Neutrophil (primary cell): ENCODE data around the gene RHO.
"Not testable (repeated sequence)": the region's sequence is repeated elsewhere in the genome, so short reads cannot be mapped to it uniquely, and the experiment has no call there.

Experiments used
- H3K27ac ChIP-seq: fragments of 200-600 bp; sonication (generic); 2 replicates; pipeline ENCODE4 v1.5.1; 2016; ENCODE audit warnings: mild to moderate bottlenecking, moderate library complexity
- H3K27me3 ChIP-seq: fragments of 200-600 bp; sonication (generic); 2 replicates; pipeline ENCODE4 v1.6.0; 2016; ENCODE audit warnings: mild to moderate bottlenecking
- H3K36me3 ChIP-seq: fragments of 200-600 bp; sonication (generic); 2 replicates; pipeline ENCODE4 v1.5.1; 2017
- H3K4me1 ChIP-seq, 2 experiments: fragments of 200-600 bp in 1 of 2; sonication (generic) in 1 of 2; 1 replicate in 1 of 2; 2 replicates in 1 of 2; pipeline versions ENCODE4 v1.5.1 to v1.6.1; 2013 to 2016; ENCODE audit warnings: low read depth in 1 of 2, low read length in 1 of 2, mild to moderate bottlenecking in 1 of 2, moderate library complexity in 1 of 2; ENCODE audit not compliant: control insufficient read depth in 1 of 2, insufficient read depth in 1 of 2
- H3K4me3 ChIP-seq, 2 experiments: fragments of 200-600 bp in 1 of 2; sonication (generic) in 1 of 2; 1 replicate in 1 of 2; 2 replicates in 1 of 2; pipeline ENCODE4 v1.5.1; 2013 to 2016; ENCODE audit warnings: low read depth in 1 of 2, low read length in 1 of 2, mild to moderate bottlenecking in 1 of 2, moderate library complexity in 1 of 2
- H3K9me3 ChIP-seq: fragments of 200-600 bp; sonication (generic); 2 replicates; pipeline ENCODE4 v1.5.1; 2016
- TF ChIP-seq, protein P1 (sequence below): fragments of 200-600 bp; sonication (generic); IDR thresholded peaks from 2 replicates; pipeline ENCODE4 v1.5.1; 2016; ENCODE audit warnings: antibody characterized with exemption

Gene RHO

DNA sequence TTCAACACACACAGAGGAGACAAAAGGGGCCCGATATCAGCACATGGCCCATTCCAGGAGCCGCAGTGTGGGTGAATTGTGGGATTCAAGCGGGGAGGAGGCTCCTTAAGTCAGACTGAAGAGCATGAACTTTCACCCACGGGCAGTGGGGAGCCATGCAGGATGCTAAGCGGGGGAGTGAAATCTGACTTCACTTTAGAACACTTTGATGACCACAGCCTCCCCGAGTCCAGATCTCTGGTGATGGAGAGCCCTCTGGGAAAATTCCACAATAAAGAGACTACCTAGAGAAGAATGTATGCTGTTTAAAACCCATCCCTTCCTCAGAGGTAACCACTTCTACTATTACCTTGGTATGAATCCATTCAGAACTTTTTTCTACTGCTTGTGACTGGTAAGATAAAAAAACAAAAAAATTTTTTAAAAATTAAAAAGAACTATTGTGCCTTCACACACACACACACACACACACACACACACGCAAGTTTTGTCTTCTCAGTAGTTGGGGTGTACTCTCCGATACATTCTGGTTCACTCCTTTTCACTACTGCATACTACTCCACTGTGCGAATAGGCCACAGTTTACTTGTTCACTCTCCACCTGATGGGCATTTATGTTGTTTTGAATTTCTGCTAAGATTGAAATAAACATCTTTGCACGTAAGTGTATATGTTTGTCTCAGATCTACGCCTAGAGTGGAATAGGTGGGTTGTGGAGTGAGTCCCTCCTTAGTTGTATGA lies 12.5 kb downstream of the RHO start:
- H3K36me3 ChIP-seq = no peaks in the 10 kb centered on the region
- H3K27ac ChIP-seq = no peak overlapping the region
- H3K27me3 ChIP-seq = no peaks in the 10 kb centered on the region
- no peaks in the 10 kb centered on the region for H3K9me3 ChIP-seq
- H3K4me1 ChIP-seq = no peaks in the 10 kb centered on the region
- TF ChIP-seq, protein P1, sequence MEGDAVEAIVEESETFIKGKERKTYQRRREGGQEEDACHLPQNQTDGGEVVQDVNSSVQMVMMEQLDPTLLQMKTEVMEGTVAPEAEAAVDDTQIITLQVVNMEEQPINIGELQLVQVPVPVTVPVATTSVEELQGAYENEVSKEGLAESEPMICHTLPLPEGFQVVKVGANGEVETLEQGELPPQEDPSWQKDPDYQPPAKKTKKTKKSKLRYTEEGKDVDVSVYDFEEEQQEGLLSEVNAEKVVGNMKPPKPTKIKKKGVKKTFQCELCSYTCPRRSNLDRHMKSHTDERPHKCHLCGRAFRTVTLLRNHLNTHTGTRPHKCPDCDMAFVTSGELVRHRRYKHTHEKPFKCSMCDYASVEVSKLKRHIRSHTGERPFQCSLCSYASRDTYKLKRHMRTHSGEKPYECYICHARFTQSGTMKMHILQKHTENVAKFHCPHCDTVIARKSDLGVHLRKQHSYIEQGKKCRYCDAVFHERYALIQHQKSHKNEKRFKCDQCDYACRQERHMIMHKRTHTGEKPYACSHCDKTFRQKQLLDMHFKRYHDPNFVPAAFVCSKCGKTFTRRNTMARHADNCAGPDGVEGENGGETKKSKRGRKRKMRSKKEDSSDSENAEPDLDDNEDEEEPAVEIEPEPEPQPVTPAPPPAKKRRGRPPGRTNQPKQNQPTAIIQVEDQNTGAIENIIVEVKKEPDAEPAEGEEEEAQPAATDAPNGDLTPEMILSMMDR = no peak
- no peak overlapping the region for H3K4me3 ChIP-seq

DNA sequence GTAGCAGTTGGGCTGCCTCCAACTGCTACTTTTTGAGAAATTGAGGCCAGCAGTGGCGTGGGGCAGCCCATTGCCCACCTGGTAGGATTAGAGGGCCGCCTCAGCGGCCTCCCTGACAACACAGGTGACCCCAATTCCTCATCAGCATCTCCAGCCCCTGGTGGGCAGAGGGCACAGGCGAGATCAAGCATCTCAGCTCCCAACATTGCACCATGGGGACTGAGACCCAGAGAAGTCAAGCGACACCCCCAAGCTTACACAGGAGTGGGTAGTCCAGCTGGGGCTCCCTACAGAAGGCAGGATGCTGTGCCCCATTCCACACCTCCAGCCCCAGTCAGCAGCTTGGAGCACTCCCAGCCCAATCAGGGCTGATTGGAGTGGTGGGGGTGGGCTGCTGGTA lies 14.3 kb downstream of the RHO start:
- H3K27me3 ChIP-seq = no peaks in the 10 kb centered on the region
- H3K36me3 ChIP-seq = no peaks in the 10 kb centered on the region
- TF ChIP-seq, protein P1 = no peak
- no peak overlapping the region for H3K4me3 ChIP-seq
- no peaks in the 10 kb centered on the region for H3K4me1 ChIP-seq
- no peak overlapping the region for H3K27ac ChIP-seq
- no peaks in the 10 kb centered on the region for H3K9me3 ChIP-seq

DNA sequence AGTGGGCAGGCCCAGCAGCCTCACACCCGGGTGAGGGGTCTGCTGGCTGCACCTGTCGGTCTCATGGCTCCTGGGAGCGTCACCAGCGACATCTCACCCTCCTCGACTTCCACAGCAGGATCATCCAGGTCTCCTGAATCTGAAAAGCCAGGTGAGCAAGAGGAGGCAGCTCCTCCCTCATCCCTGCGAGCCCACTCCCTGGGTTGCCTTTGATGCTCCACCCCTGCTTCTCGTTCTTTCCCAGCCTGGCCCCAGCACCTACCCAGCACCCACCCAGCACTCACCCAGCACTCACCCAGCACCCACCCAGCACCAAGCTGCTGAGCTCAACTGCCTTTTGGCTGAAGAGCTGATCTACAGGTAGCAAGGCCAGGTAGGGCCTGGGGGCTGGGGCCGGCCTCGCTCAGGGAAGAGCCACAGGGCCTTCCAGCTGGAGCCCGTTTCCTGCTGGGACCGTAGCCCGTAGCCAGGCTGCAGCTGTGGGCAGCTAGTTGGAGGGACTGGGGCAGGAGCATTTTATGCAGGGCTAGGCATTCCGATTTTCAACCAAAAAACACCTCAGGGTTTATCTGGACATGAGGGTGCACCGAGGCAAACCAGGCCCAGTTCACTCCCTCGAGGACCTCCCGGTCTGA lies 14.8 kb downstream of the RHO start, which contains the start of gene H1-8:
Gene H1-8, plus strand, starts transcription at position 20 of the 635 bp plus-strand sequence. Its CDS starts 44 bp downstream, at position 64.
- H3K9me3 ChIP-seq = no peaks in the 10 kb centered on the region
- H3K4me1 ChIP-seq = no peaks in the 10 kb centered on the region

DNA sequence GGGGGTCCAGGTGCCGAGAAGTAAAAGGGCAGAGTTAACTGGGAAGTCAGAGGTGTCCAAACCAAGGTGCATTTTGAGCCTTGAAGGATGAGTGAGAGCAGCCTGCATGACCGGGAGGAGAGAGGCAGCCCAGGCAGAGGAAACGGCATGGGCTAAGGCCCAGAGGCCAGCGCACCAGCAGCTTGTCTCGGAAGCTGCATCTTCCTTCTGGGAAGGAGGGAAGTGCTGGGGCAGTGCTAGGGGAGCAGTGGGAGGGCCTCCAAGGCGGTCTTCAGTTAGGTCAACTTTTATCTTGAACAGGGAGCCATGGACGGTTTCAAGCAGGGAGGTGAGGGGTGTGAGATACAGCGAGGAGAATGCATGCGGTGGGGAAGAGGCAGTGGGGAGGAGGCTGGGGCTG lies 15.6 kb downstream of the RHO start:
- TF ChIP-seq, protein P1 = no peak
- H3K27me3 ChIP-seq = no peaks in the 10 kb centered on the region
- no peaks in the 10 kb centered on the region for H3K36me3 ChIP-seq
- no peaks in the 10 kb centered on the region for H3K9me3 ChIP-seq
- no peaks in the 10 kb centered on the region for H3K4me1 ChIP-seq
- no peak overlapping the region for H3K27ac ChIP-seq
- no peak overlapping the region for H3K4me3 ChIP-seq

More for the DNA sequence above, 14.8 kb downstream of the RHO start, which contains the start of gene H1-8:
- H3K27me3 ChIP-seq = no peaks in the 10 kb centered on the region
- H3K36me3 ChIP-seq = no peaks in the 10 kb centered on the region
- no peak within 1 kb of the TSS for H3K4me3 ChIP-seq
- TF ChIP-seq, protein P1 = no peak
- no peak within 1 kb of the TSS for H3K27ac ChIP-seq

DNA sequence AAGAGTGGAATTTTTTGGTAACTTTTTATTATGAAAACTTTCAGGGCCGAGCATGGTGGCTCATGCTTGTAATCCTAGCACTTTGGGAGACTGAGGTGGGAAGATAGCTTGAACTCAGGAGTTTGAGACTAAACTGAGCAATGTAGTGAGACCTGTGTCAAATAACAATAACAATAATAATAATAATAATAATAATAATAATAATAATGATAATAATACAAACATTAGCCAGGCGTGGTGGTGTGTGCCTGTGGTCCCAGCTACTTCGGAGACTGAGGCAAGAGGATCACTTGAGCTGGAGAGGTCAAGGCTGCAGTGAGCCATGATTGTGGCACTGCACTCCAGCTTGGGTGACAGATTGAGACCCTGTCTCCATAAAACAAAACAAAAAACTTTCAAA lies 17.5 kb downstream of the RHO start:
- H3K4me3 ChIP-seq, H3K36me3 ChIP-seq, H3K4me1 ChIP-seq, H3K27me3 ChIP-seq, H3K9me3 ChIP-seq, H3K27ac ChIP-seq: not testable (repeated sequence)

DNA sequence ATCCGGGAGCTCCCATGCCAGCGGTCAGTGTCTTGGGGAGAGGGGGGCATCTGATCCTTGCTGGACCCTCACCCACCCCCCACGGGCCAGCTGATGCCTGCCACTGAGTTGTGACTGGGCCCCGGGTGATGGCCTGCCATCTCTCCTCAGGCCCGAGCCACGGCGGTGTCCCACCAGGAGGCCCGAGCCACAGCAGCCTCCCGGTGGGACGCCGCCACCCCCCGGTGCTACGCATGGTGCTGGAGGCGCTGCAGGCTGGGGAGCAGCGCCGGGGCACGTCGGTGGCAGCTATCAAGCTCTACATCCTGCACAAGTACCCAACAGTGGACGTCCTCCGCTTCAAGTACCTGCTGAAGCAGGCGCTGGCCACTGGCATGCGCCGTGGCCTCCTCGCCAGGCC lies 18.8 kb downstream of the RHO start:
- H3K36me3 ChIP-seq = no peaks in the 10 kb centered on the region
- no peak overlapping the region for H3K4me3 ChIP-seq
- TF ChIP-seq, protein P1 = no peak
- no peaks in the 10 kb centered on the region for H3K27me3 ChIP-seq
- no peak overlapping the region for H3K27ac ChIP-seq
- H3K4me1 ChIP-seq = no peaks in the 10 kb centered on the region
- H3K9me3 ChIP-seq = no peaks in the 10 kb centered on the region
